ENCODE measurements around the gene ALKBH5. TPM values are rescaled to one million over a fixed set of nuclear protein-coding genes. Genes with fewer than 3 reads are reported as not detected.

ALKBH5 gene
- total RNA-seq, 1 experiment from 2014 or later = 105 TPM

DNA sequence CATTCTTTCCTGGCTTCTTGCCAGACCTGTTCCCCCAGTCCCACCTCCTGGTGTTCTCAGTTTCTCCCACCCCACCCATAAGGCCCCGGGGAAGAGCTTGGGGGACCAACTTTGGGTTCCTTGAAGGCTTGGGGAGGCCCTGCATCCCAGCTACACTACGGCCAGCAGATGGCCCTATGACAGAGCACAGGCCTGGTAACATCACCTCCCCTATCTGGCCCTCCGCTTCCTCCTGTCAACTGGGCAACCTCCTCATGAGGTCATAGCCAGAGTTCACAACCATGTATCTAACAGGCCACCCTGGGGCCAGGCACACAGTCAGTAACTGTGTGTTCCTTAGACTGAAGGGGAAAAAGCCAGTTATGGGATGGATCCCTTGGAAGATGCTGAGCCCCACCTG lies 43.7 kb upstream of the ALKBH5 start:
- Mint-ChIP-seq H3K9me3 (no peaks in the 10 kb centered on the region), H3K27me3 (ENCODE audit: low read depth) (no peaks in the 10 kb centered on the region; the same call in 1 of the 2 replicates), H3K36me3 (no peaks in the 10 kb centered on the region), H3K4me1 (peaks cover 12% of the 10 kb centered on the region), H3K27ac (no peak overlapping the region), H3K4me3 (no peak overlapping the region)
- peak; percentile 56 for ATAC-seq
- DNase-seq (ENCODE audit: low spot score) = peak; percentile 31
- POLR2A ChIA-PET = interaction anchor here (0.9 kb wide), 1 partner anchor 44 kb away, joined by 4 read pairs; the partner anchor contains the start of gene ALKBH5
- CTCF ChIA-PET = interaction anchor here (0.5 to 5.1 kb wide), 16 partner anchors 8 to 85 kb away, joined by 3 to 89 read pairs (median 6); partner anchors contain the start of gene ALKBH5
- TF ChIP-seq ZSCAN18 (CRISPR knock-in tag; IDR thresholded peaks at IDR 0.05) (no peak), ETV6 (CRISPR knock-in tag; IDR thresholded peaks at IDR 0.05) (no peak), CREB1 (CRISPR knock-in tag; IDR thresholded peaks at IDR 0.05) (no peak)

DNA sequence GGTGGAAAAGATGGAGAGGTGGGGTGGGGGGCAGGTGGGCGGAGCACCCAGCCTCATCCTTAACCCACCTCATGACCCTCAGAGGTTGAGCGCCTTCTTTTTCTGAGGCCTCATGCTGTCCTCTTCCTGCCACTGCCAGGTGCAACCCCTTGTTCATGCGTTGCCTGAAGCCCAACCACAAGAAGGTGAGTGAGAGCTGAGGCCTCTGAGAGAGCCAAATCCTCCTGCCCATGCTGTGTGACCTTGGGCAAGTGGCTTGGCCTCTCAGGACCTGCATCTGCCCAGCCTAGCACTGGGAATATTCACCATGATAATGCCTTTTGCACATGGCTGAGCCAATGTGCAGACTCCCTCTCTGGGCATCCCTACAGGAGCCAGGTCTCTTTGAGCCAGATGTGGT lies 43.0 kb upstream of the ALKBH5 start:
- POLR2A ChIA-PET = no interaction called here
- ATAC-seq = no peak

DNA sequence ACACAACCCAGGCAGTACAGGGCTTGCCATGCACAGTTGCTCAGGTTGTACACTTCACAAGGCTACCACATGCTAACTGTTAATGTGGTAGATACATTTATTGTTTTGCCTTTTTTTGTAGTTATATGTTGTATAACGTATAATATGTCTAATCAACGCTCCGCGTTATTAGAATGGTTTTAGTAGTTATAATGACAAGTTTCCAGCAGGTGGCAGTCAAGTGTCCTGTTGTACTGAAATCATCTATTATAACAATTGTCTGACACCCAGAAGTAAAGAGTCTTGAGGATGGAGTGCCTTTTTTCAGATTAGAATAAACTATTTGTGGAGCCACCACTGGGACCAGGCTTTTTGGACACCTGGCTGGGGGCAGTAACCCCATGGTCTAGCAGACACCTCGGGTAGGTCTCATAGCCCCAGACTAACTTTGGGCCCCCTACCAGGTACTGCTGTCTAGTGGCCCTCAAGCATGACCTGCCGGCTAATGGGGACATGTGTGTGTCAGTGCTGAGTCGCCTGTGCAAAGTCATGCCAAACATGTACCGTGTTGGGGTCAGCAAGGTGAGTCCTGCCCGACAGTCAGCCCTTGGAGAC lies 42.3 kb upstream of the ALKBH5 start:
- DNase-seq (ENCODE audit: low spot score) = no peak
- Mint-ChIP-seq H3K4me1 (peaks cover 12% of the 10 kb centered on the region), H3K9me3 (no peaks in the 10 kb centered on the region), H3K4me3 (no peak overlapping the region), H3K27ac (no peak overlapping the region), H3K27me3 (ENCODE audit: low read depth) (no peaks in the 10 kb centered on the region; the same call in 1 of the 2 replicates), H3K36me3 (no peaks in the 10 kb centered on the region)
- no peak for ATAC-seq
- POLR2A ChIA-PET = no interaction called here
- TF ChIP-seq SMAD3 (CRISPR knock-in tag; IDR thresholded peaks at IDR 0.05; ENCODE audit: borderline replicate concordance) = 0 out of 2 replicates have a peak, but pooled peaks have one; percentile 24
- TF ChIP-seq IRF2 (CRISPR knock-in tag; IDR thresholded peaks at IDR 0.05; ENCODE audit: borderline replicate concordance, low read depth) = no peak
- CTCF ChIA-PET = interaction anchor here (0.6 to 5.1 kb wide), 16 partner anchors 12 to 114 kb away, joined by 3 to 89 read pairs (median 8); partner anchors contain the start of genes ALKBH5 and LLGL1

More for the DNA sequence above, 43.0 kb upstream of the ALKBH5 start:
- CTCF ChIA-PET = interaction anchor here (0.6 to 5.1 kb wide), 16 partner anchors 13 to 115 kb away, joined by 3 to 89 read pairs (median 8); partner anchors contain the start of genes ALKBH5 and LLGL1
- Mint-ChIP-seq H3K36me3 (no peaks in the 10 kb centered on the region), H3K4me3 (no peak overlapping the region), H3K27me3 (ENCODE audit: low read depth) (no peaks in the 10 kb centered on the region; the same call in 1 of the 2 replicates), H3K9me3 (no peaks in the 10 kb centered on the region), H3K27ac (no peak overlapping the region), H3K4me1 (peaks cover 12% of the 10 kb centered on the region)
- TF ChIP-seq TEAD4 (CRISPR knock-in tag; IDR thresholded peaks at IDR 0.05) (no peak), RELA (CRISPR knock-in tag; IDR thresholded peaks at IDR 0.05; ENCODE audit: borderline replicate concordance) (no peak), ERG (CRISPR knock-in tag; IDR thresholded peaks at IDR 0.05) (no peak)
- no peak for DNase-seq (ENCODE audit: low spot score)

GRCh38 chr17:18142417-18142816 lies 41.2 kb upstream of the ALKBH5 start:
- no peak for ATAC-seq
- DNase-seq (ENCODE audit: low spot score) = no peak
- no peak for TF ChIP-seq TP53 (CRISPR knock-in tag; IDR thresholded peaks at IDR 0.05)
- TF ChIP-seq CREB1 (CRISPR knock-in tag; IDR thresholded peaks at IDR 0.05) = no peak
- no peak for TF ChIP-seq EMX1 (CRISPR knock-in tag; IDR thresholded peaks at IDR 0.05)
- TF ChIP-seq GABPB1 (CRISPR knock-in tag; IDR thresholded peaks at IDR 0.05) = no peak
- TF ChIP-seq KAT7 (CRISPR knock-in tag; IDR thresholded peaks at IDR 0.05; ENCODE audit: borderline replicate concordance) = no peak
- no peak for TF ChIP-seq OVOL2 (CRISPR knock-in tag; IDR thresholded peaks at IDR 0.05; ENCODE audit: borderline replicate concordance)
- TF ChIP-seq ZNF416 (CRISPR knock-in tag; IDR thresholded peaks at IDR 0.05) = no peak
- TF ChIP-seq NR2C2 (CRISPR knock-in tag; IDR thresholded peaks at IDR 0.05) = no peak
- no peak for TF ChIP-seq ZNF219 (CRISPR knock-in tag; IDR thresholded peaks at IDR 0.05; ENCODE audit: borderline replicate concordance)
- no peak for TF ChIP-seq ZNF423 (CRISPR knock-in tag; IDR thresholded peaks at IDR 0.05)
- TF ChIP-seq ERG (CRISPR knock-in tag; IDR thresholded peaks at IDR 0.05) = no peak
- no peak for TF ChIP-seq CDX4 (CRISPR knock-in tag; IDR thresholded peaks at IDR 0.05; ENCODE audit: borderline replicate concordance)
- no peak for TF ChIP-seq ATF6 (CRISPR knock-in tag; IDR thresholded peaks at IDR 0.05)
- no peak for TF ChIP-seq FOXJ3 (CRISPR knock-in tag; IDR thresholded peaks at IDR 0.05; ENCODE audit: borderline replicate concordance)
- CTCF ChIA-PET = interaction anchor here (0.6 to 5.1 kb wide), 12 partner anchors 11 to 82 kb away, joined by 3 to 89 read pairs (median 8); partner anchors contain the start of gene ALKBH5
- Mint-ChIP-seq H3K27me3 (ENCODE audit: low read depth) (no peaks in the 10 kb centered on the region; the same call in 1 of the 2 replicates), H3K4me3 (no peak overlapping the region), H3K4me1 (peaks cover 12% of the 10 kb centered on the region), H3K36me3 (no peaks in the 10 kb centered on the region), H3K27ac (no peak overlapping the region), H3K9me3 (no peaks in the 10 kb centered on the region)
- POLR2A ChIA-PET = interaction anchor here (0.6 kb wide), 1 partner anchor 42 kb away, joined by 3 read pairs; the partner anchor contains the start of gene ALKBH5

Measured in WTC11 (cell line).